Nephron (organoid): ENCODE results near the gene MDN1.

Source experiments
- H3K27ac Mint-ChIP-seq, 3 experiments: 2 replicates each; pipeline ENCODE4 v1.8.0; 2020; ENCODE audit warnings: mixed read lengths in 3 of 3, mild to moderate bottlenecking in 2 of 3, moderate library complexity in 1 of 3
- H3K27me3 Mint-ChIP-seq: 2 replicates; pipeline ENCODE4 v1.8.0; 2021; ENCODE audit warnings: low read depth, mild to moderate bottlenecking, moderate library complexity, mixed read lengths
- H3K36me3 Mint-ChIP-seq: 2 replicates; pipeline ENCODE4 v1.8.0; 2020; ENCODE audit warnings: low read depth, mixed read lengths
- H3K4me1 Mint-ChIP-seq: 2 replicates; pipeline ENCODE4 v1.8.0; 2020; ENCODE audit warnings: mixed read lengths
- H3K4me3 Mint-ChIP-seq, 3 experiments: 2 replicates each; pipeline ENCODE4 v1.8.0; 2020; ENCODE audit warnings: mild to moderate bottlenecking in 3 of 3, mixed read lengths in 3 of 3, moderate library complexity in 2 of 3
- H3K9me3 Mint-ChIP-seq: 2 replicates; pipeline ENCODE4 v1.8.0; 2020; ENCODE audit warnings: mixed read lengths
- TF ChIP-seq, protein P1 (sequence below), 3 experiments: fragments of 200-600 bp; sonication (generic); IDR thresholded peaks; one replicate each; pipeline ENCODE4 v1.5.0; 2021; ENCODE audit warnings: antibody characterized with exemption in 3 of 3; ENCODE audit not compliant: unreplicated experiment in 3 of 3

Gene MDN1

DNA sequence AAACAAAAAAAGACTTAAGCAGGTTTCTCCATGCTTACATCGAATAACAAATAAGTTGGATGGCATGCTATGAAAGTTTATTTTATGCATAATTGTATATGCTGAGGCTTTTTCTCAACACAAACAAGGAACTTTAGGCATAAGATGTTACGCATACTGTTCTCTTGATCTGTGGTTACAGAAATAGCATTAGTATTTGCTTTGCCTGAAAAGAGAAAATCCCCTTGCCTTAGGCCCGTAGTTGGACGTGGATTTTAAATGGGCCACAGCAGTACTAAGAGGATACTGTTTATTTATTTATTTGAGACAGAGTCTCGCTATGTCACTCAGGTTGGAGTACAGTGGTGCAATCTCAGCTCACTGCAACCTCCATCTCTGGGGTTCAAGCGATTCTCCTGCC, 200.0 kb downstream of the MDN1 start:
- no peak overlapping the region for H3K4me3 Mint-ChIP-seq
- H3K4me1 Mint-ChIP-seq = no peaks in the 10 kb centered on the region
- peaks cover 3% of the 10 kb centered on the region for H3K27me3 Mint-ChIP-seq
- TF ChIP-seq, protein P1, sequence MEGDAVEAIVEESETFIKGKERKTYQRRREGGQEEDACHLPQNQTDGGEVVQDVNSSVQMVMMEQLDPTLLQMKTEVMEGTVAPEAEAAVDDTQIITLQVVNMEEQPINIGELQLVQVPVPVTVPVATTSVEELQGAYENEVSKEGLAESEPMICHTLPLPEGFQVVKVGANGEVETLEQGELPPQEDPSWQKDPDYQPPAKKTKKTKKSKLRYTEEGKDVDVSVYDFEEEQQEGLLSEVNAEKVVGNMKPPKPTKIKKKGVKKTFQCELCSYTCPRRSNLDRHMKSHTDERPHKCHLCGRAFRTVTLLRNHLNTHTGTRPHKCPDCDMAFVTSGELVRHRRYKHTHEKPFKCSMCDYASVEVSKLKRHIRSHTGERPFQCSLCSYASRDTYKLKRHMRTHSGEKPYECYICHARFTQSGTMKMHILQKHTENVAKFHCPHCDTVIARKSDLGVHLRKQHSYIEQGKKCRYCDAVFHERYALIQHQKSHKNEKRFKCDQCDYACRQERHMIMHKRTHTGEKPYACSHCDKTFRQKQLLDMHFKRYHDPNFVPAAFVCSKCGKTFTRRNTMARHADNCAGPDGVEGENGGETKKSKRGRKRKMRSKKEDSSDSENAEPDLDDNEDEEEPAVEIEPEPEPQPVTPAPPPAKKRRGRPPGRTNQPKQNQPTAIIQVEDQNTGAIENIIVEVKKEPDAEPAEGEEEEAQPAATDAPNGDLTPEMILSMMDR (IDR thresholded peaks at IDR 0.05; ENCODE audit: unreplicated experiment in 3 of 3) = no peak
- H3K27ac Mint-ChIP-seq = no peak overlapping the region
- H3K36me3 Mint-ChIP-seq = peaks cover 20% of the 10 kb centered on the region
- no peaks in the 10 kb centered on the region for H3K9me3 Mint-ChIP-seq

DNA sequence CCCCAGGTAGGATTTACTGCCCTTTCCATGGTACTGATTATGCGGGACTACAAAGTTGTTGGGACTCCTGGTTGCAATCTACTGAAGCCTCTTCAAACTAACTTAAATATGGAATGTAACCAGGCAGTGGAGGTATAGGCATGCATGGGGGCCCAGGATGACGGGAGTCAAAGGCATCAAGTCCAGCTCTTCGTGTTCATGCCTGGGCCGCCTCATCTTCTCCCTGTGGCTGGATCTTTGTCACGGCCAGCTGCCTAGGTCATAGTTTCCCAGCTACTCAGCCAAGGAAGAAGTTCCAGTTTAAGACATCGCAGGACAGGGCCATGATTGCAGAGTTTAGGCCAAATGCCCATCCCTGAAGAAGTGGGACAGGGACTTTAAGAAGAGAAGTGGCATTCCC, 201.6 kb downstream of the MDN1 start:
- Mint-ChIP-seq H3K36me3 (peaks cover 12% of the 10 kb centered on the region), H3K27me3 (peaks cover 3% of the 10 kb centered on the region), H3K4me1 (no peaks in the 10 kb centered on the region), H3K27ac (no peak overlapping the region), H3K9me3 (no peaks in the 10 kb centered on the region), H3K4me3 (no peak overlapping the region)
- TF ChIP-seq, protein P1 (IDR thresholded peaks at IDR 0.05; ENCODE audit: unreplicated experiment in 3 of 3) = no peak

DNA sequence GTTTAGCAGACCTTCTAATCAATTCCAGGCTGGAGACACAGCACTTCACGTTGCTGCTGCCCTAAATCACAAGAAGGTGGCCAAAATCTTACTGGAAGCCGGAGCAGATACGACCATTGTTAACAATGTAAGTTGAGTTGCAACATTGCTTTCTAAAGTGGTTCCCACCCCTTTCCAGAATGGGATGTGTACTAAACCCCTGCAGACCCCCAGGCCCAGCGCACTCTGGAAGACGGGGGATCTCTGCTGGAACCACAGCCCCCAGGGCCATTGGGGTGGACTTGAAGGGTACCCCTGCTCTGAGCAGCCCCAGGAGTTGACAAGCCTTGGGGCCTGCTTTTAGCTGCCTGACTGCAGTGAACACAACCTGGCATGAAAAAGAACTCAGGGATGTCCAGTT, 203.1 kb downstream of the MDN1 start:
- no peaks in the 10 kb centered on the region for H3K4me1 Mint-ChIP-seq
- no peaks in the 10 kb centered on the region for H3K27me3 Mint-ChIP-seq
- no peaks in the 10 kb centered on the region for H3K9me3 Mint-ChIP-seq
- TF ChIP-seq, protein P1 (IDR thresholded peaks at IDR 0.05; ENCODE audit: unreplicated experiment in 3 of 3) = no peak
- no peak overlapping the region for H3K4me3 Mint-ChIP-seq
- peaks cover 15% of the 10 kb centered on the region for H3K36me3 Mint-ChIP-seq
- H3K27ac Mint-ChIP-seq = no peak overlapping the region

DNA sequence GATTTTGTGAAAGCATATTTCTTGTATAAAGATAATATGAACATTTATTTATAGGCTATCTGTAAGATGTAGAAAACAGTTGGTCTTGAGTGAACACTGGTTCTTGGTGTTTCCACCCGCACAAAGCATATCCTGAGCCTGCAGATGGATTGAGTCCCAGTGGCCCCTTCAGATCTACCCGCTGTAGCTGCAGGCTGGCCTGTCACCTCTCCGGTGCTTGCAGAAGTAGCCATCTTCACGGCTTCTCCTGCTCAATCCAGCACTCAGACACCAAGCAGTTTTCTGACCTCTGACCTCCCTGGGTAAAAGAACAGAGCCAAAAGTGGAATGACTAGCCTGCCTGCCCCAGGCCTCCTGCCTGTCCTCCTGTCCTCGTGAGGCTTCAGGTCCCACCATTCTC, 203.7 kb downstream of the MDN1 start:
- TF ChIP-seq, protein P1 (IDR thresholded peaks at IDR 0.05; ENCODE audit: unreplicated experiment in 3 of 3) = no peak
- H3K4me1 Mint-ChIP-seq = no peaks in the 10 kb centered on the region
- H3K27me3 Mint-ChIP-seq = no peaks in the 10 kb centered on the region
- no peak overlapping the region for H3K4me3 Mint-ChIP-seq
- no peak overlapping the region for H3K27ac Mint-ChIP-seq
- peaks cover 15% of the 10 kb centered on the region for H3K36me3 Mint-ChIP-seq
- no peaks in the 10 kb centered on the region for H3K9me3 Mint-ChIP-seq

DNA sequence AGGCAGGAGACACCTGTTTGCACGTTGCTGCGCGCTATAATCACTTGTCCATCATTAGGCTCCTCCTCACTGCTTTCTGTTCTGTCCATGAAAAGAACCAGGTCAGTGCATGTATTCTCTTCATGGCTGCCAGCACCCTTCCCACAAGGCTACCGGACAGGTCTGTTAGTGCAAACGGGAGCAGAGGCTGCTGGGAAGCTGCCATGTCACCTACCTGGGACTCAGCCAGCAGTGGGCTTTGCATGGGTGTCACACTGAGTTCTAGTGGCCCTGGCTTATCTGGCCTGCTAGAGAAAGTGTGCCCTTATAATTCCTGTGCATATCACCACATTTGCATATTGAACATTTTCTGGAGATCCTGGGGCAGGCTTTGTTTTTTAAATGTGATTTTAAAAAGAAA, 205.8 kb downstream of the MDN1 start:
- TF ChIP-seq, protein P1 (IDR thresholded peaks at IDR 0.05; ENCODE audit: unreplicated experiment in 3 of 3) = no peak
- no peaks in the 10 kb centered on the region for H3K4me1 Mint-ChIP-seq
- H3K4me3 Mint-ChIP-seq = no peak overlapping the region
- H3K27ac Mint-ChIP-seq = no peak overlapping the region
- H3K36me3 Mint-ChIP-seq = peaks cover 22% of the 10 kb centered on the region
- H3K9me3 Mint-ChIP-seq = no peaks in the 10 kb centered on the region
- H3K27me3 Mint-ChIP-seq = no peaks in the 10 kb centered on the region

DNA sequence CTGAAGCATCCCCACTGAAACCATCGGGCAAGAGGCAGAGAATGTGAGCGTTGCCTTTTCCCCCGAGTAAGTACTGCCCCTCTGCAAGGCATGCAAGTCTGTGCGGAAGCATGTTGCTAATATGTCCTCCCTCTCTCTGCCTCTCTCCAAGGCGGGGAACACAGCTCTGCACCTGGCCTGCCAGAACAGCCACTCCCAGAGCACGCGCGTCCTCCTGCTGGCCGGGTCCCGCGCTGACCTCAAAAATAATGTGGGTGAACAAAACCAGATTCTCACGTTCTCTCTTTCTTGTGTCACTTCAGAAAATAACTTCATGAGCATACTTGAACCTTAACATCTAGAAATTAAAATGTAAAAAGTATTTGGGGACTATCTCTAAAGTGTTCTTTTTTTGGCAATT, 207.5 kb downstream of the MDN1 start:
- no peak overlapping the region for H3K27ac Mint-ChIP-seq
- H3K36me3 Mint-ChIP-seq = peaks cover 24% of the 10 kb centered on the region
- no peaks in the 10 kb centered on the region for H3K27me3 Mint-ChIP-seq
- H3K4me3 Mint-ChIP-seq = no peak overlapping the region
- H3K4me1 Mint-ChIP-seq = no peaks in the 10 kb centered on the region
- no peaks in the 10 kb centered on the region for H3K9me3 Mint-ChIP-seq
- TF ChIP-seq, protein P1 (IDR thresholded peaks at IDR 0.05; ENCODE audit: unreplicated experiment in 3 of 3) = no peak
